GM12878 (cell line): ENCODE measurements around the gene SIL1.

Experiments
- BRCA1 ChIP-seq: IDR thresholded peaks from 2 replicates; pipeline ENCODE4 v1.6.1; 2011; ENCODE audit warnings: low read depth, low read length, improper control_type of control experiment
- EP300 ChIP-seq, 2 experiments: fragments of 150-350 bp in 1 of 2; IDR thresholded peaks; 2 replicates each; pipeline ENCODE4 v1.6.1; 2011 to 2012; ENCODE audit warnings: low read depth in 2 of 2, low read length in 2 of 2, borderline replicate concordance in 1 of 2, improper control_type of control experiment in 1 of 2, inconsistent platforms in 1 of 2; ENCODE audit not compliant: control insufficient read depth in 1 of 2
- ESRRA ChIP-seq: IDR thresholded peaks from 2 replicates; pipeline ENCODE4 v1.6.1; 2012; ENCODE audit warnings: mild to moderate bottlenecking, low read length, improper control_type of control experiment
- POLR2A ChIP-seq: IDR thresholded peaks from 2 replicates; pipeline ENCODE4 v1.6.1; 2011; ENCODE audit warnings: low read depth, mild to moderate bottlenecking, low read length
- POLR2AphosphoS5 ChIP-seq: IDR thresholded peaks from 2 replicates; pipeline ENCODE4 v1.6.1; 2011; ENCODE audit warnings: mild to moderate bottlenecking, low read length, inconsistent platforms
- TCF12 ChIP-seq: IDR thresholded peaks from 2 replicates; pipeline ENCODE4 v1.6.1; 2011; ENCODE audit warnings: low read depth, mild to moderate bottlenecking, low read length
- ZNF24 ChIP-seq: fragments of 450-650 bp; IDR thresholded peaks from 2 replicates; pipeline ENCODE4 v1.6.1; 2017; ENCODE audit warnings: antibody characterized with exemption, mild to moderate bottlenecking
- TF ChIP-seq, protein P1 (sequence below), 3 experiments: IDR thresholded peaks in 2 of 3; conservative IDR thresholded peaks in 1 of 3; 2 replicates each; pipeline ENCODE4 v1.5.1; 2011; ENCODE audit warnings: low read depth in 3 of 3, low read length in 3 of 3, mild to moderate bottlenecking in 3 of 3, control low read depth in 2 of 3, moderate library complexity in 2 of 3, inconsistent platforms in 1 of 3, mixed read lengths in 1 of 3; ENCODE audit not compliant: control insufficient read depth in 2 of 3, insufficient read depth in 1 of 3; ENCODE audit errors: extremely low read depth in 1 of 3
- TF ChIP-seq, protein P2 (sequence below): IDR thresholded peaks from 2 replicates; pipeline ENCODE4 v1.6.1; 2012; ENCODE audit warnings: low read depth, low read length, improper control_type of control experiment

DNA sequence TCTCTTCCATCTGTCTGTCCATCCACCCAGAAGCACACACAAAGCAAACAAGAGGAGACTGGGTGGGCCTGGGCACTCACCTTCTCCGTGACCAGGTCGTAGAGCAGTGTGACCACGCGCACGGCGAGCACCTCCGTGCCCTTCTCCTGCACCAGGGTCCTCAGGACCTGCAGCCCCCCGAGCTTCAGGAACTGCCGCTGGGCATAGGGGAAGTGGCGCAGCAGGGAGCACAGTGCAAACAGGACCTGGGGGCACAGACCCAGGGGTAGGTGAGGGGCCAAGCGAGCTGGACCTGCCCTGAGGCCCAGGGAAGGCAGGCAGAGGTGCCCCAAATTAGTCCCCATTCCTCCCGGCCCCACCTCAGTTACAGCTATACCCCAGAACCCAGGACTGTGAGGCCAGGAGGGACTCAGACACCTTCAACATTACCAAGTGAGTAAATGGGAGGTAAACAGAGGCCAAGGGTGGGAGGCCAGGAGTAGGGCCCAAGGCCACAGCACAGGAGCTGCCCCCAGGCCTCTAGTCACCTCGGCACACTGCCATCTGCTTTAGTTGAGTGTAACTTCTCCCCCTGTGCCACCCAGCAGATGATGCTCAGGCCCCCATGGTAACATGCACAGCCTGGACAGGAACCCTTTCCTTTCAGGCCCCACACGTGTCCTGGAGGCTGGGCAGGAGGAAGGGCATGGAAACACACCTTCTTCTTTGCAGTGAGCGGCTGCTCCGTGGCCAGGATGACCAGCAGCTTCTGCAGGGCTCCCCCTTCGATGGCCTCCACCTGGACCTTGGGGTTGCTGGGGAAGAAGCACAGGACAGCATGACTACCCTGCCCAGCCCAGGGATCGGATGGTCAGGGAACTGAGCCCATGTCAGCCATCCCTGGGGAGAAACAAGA lies 246.8 kb downstream of the SIL1 start:
- no peak for TF ChIP-seq ZNF24
- TF ChIP-seq EP300 (IDR thresholded peaks at IDR 0.05; ENCODE audit: borderline replicate concordance in 1 of 2, control insufficient read depth in 1 of 2, low read depth in 2 of 2, low read length in 2 of 2), result no peak
- TF ChIP-seq, protein P1, sequence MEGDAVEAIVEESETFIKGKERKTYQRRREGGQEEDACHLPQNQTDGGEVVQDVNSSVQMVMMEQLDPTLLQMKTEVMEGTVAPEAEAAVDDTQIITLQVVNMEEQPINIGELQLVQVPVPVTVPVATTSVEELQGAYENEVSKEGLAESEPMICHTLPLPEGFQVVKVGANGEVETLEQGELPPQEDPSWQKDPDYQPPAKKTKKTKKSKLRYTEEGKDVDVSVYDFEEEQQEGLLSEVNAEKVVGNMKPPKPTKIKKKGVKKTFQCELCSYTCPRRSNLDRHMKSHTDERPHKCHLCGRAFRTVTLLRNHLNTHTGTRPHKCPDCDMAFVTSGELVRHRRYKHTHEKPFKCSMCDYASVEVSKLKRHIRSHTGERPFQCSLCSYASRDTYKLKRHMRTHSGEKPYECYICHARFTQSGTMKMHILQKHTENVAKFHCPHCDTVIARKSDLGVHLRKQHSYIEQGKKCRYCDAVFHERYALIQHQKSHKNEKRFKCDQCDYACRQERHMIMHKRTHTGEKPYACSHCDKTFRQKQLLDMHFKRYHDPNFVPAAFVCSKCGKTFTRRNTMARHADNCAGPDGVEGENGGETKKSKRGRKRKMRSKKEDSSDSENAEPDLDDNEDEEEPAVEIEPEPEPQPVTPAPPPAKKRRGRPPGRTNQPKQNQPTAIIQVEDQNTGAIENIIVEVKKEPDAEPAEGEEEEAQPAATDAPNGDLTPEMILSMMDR (IDR thresholded peaks at IDR 0.05 in 2 of 3, conservative IDR thresholded peaks at IDR 0.05 in 1 of 3; ENCODE audit: control insufficient read depth in 2 of 3, extremely low read depth in 1 of 3, insufficient read depth in 1 of 3, low read depth in 3 of 3, low read length in 3 of 3), result no peak
- TF ChIP-seq TCF12, result no peak
- no peak for TF ChIP-seq BRCA1
- TF ChIP-seq POLR2A, result no peak
- TF ChIP-seq, protein P2, sequence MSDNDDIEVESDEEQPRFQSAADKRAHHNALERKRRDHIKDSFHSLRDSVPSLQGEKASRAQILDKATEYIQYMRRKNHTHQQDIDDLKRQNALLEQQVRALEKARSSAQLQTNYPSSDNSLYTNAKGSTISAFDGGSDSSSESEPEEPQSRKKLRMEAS, result no peak
- no peak for TF ChIP-seq POLR2AphosphoS5
- TF ChIP-seq ESRRA, result no peak
